GM23338 (cell line): Measurements from ENCODE around the gene FAM114A2. TPM values are rescaled to one million over a fixed set of nuclear protein-coding genes. Genes with fewer than 3 reads are reported as not detected.

Source experiments
- ATAC-seq: fragments of 200-7000 bp; cut with Tn5 transposase; 3 replicates; pipeline ENCODE4 v1.9.1; 2020
- DNase-seq: peaks from one replicate; pipeline ENCODE4 v3.0.0-alpha.2; 2015; ENCODE audit warnings: low spot score
- H2AFZ ChIP-seq: fragments of 200-600 bp; sonication (generic); 2 replicates; pipeline ENCODE4 v1.8.0; 2016; ENCODE audit warnings: antibody characterized with exemption, mild to moderate bottlenecking, moderate library complexity
- H3F3A ChIP-seq: fragments of 200-600 bp; sonication (generic); replicated peaks from 2 replicates; pipeline ENCODE4 v1.8.0; 2017; ENCODE audit warnings: antibody characterized with exemption, mixed run types, low read depth
- H3K27ac ChIP-seq: fragments of 200-600 bp; sonication (generic); 2 replicates; pipeline ENCODE4 v1.6.1; 2016; ENCODE audit warnings: low read depth
- H3K27me3 ChIP-seq: fragments of 200-600 bp; sonication (generic); 2 replicates; pipeline ENCODE4 v1.8.0; 2016; ENCODE audit warnings: mild to moderate bottlenecking, mixed run types, moderate library complexity; ENCODE audit not compliant: insufficient read depth
- H3K36me3 ChIP-seq: fragments of 200-600 bp; sonication (generic); 2 replicates; pipeline ENCODE4 v1.8.0; 2016; ENCODE audit warnings: mild to moderate bottlenecking; ENCODE audit not compliant: insufficient read depth
- H3K4me1 ChIP-seq: fragments of 200-600 bp; sonication (generic); 2 replicates; pipeline ENCODE4 v1.8.0; 2016; ENCODE audit warnings: mild to moderate bottlenecking, moderate library complexity; ENCODE audit not compliant: insufficient read depth
- H3K4me2 ChIP-seq: fragments of 200-600 bp; sonication (generic); 2 replicates; pipeline ENCODE4 v1.7.1; 2017; ENCODE audit warnings: mixed run types
- H3K4me3 ChIP-seq: fragments of 200-600 bp; sonication (generic); 2 replicates; pipeline ENCODE4 v1.6.1; 2016; ENCODE audit warnings: mixed run types
- H3K79me2 ChIP-seq: fragments of 200-600 bp; sonication (generic); replicated peaks from 2 replicates; pipeline ENCODE4 v1.8.0; 2017; ENCODE audit warnings: mild to moderate bottlenecking; ENCODE audit not compliant: insufficient read depth
- H3K9me2 ChIP-seq: fragments of 200-600 bp; sonication (generic); 2 replicates; pipeline ENCODE4 v1.8.0; 2017; ENCODE audit not compliant: insufficient read depth
- H4K20me1 ChIP-seq: fragments of 200-600 bp; sonication (generic); replicated peaks from 2 replicates; pipeline ENCODE4 v1.8.0; 2017; ENCODE audit warnings: mild to moderate bottlenecking; ENCODE audit not compliant: insufficient read depth
- H3K27ac Mint-ChIP-seq: 2 replicates; pipeline ENCODE4 v1.8.0; 2020; ENCODE audit warnings: inconsistent platforms, mild to moderate bottlenecking, moderate library complexity, mixed read lengths
- H3K27me3 Mint-ChIP-seq: 3 replicates; pipeline ENCODE4 v1.8.0; 2022; ENCODE audit warnings: low read depth, mild to moderate bottlenecking, moderate library complexity, mixed read lengths, inconsistent platforms; ENCODE audit not compliant: insufficient read depth, poor library complexity
- H3K36me3 Mint-ChIP-seq: 3 replicates; pipeline ENCODE4 v1.8.0; 2021; ENCODE audit warnings: low read depth, mild to moderate bottlenecking, inconsistent platforms, moderate library complexity, mixed read lengths
- H3K4me1 Mint-ChIP-seq: 3 replicates; pipeline ENCODE4 v1.8.0; 2020; ENCODE audit warnings: mild to moderate bottlenecking, inconsistent platforms, mixed read lengths
- H3K4me3 Mint-ChIP-seq: 3 replicates; pipeline ENCODE4 v1.8.0; 2021; ENCODE audit warnings: moderate library complexity, mild to moderate bottlenecking, inconsistent platforms, mixed read lengths
- H3K9me3 Mint-ChIP-seq: 3 replicates; pipeline ENCODE4 v1.8.0; 2020; ENCODE audit warnings: moderate library complexity, mild to moderate bottlenecking, inconsistent platforms, mixed read lengths
- CREB1 ChIP-seq: fragments of 250-450 bp; sonication (Bioruptor Pico); IDR thresholded peaks from 2 replicates; pipeline ENCODE4 v1.5.0; 2020; ENCODE audit warnings: low read depth, mild to moderate bottlenecking, moderate library complexity
- CTCF ChIP-seq, 2 experiments: fragments of 200-600 bp in 1 of 2; sonication (generic) in 1 of 2; conservative IDR thresholded peaks; 2 replicates each; pipeline versions ENCODE4 v1.5.1 to v1.6.1; 2016 to 2017; ENCODE audit warnings: antibody characterized with exemption in 2 of 2, low read depth in 2 of 2, mild to moderate bottlenecking in 2 of 2, moderate library complexity in 1 of 2
- ETS1 ChIP-seq: IDR thresholded peaks from 2 replicates; pipeline ENCODE4 v1.6.1; 2016; ENCODE audit warnings: antibody characterized with exemption
- EZH2 ChIP-seq: fragments of 200-600 bp; sonication (generic); IDR thresholded peaks from one replicate; pipeline ENCODE4 v1.8.0; 2017; ENCODE audit warnings: antibody characterized with exemption, mild to moderate bottlenecking, low read depth; ENCODE audit not compliant: unreplicated experiment
- EZH2phosphoT487 ChIP-seq: fragments of 200-600 bp; sonication (generic); IDR thresholded peaks from one replicate; pipeline ENCODE4 v1.8.1; 2018; ENCODE audit warnings: antibody characterized with exemption; ENCODE audit not compliant: unreplicated experiment
- JUNB ChIP-seq: IDR thresholded peaks from one replicate; pipeline ENCODE4 v1.6.1; 2016; ENCODE audit warnings: antibody characterized with exemption; ENCODE audit not compliant: unreplicated experiment
- NANOG ChIP-seq: IDR thresholded peaks from 2 replicates; pipeline ENCODE4 v1.6.1; 2016; ENCODE audit warnings: antibody characterized with exemption, borderline replicate concordance
- POLR2AphosphoS5 ChIP-seq: IDR thresholded peaks from 2 replicates; pipeline ENCODE4 v1.6.1; 2016; ENCODE audit warnings: antibody characterized with exemption, low read depth
- STAT1 ChIP-seq: IDR thresholded peaks from one replicate; pipeline ENCODE4 v1.6.1; 2016; ENCODE audit warnings: antibody characterized with exemption; ENCODE audit not compliant: unreplicated experiment
- polyA plus RNA-seq: library from polyadenylated mRNA; unstranded; fragments of >200 nt; fragmentation: Nextera tagmentation; extraction: Ambion mirVana; gene quantifications from 2 replicates; pipeline ENCODE4 v1.2.1, GENCODE V29; 2016
- total RNA-seq: library from RNA; depleted of rRNA; stranded (reverse); fragments of >200 nt; shearing (Covaris generic); gene quantifications from 2 replicates; pipeline ENCODE4 v1.2.3, GENCODE V29; 2014
- TF ChIP-seq, protein P1 (sequence below): IDR thresholded peaks from one replicate; pipeline ENCODE4 v1.6.1; 2018; ENCODE audit warnings: antibody characterized with exemption; ENCODE audit not compliant: unreplicated experiment

FAM114A2 gene
- total and polyA plus RNA-seq, 2 experiments from 2014 or later: 4.9 to 5.8 TPM

- H3K36me3 Mint-ChIP-seq: no peaks in the 10 kb centered on the region
- Histone ChIP-seq H3K4me2 (no peak overlapping the region), H3F3A (no peaks in the 10 kb centered on the region), H3K27ac (no peak overlapping the region), H3K79me2 (no peaks in the 10 kb centered on the region), H3K27me3 (no peaks in the 10 kb centered on the region), H2AFZ (no peak overlapping the region), H4K20me1 (no peaks in the 10 kb centered on the region), H3K4me3 (no peak overlapping the region), H3K9me2 (peaks cover 14% of the 10 kb centered on the region; the same call in 1 of the 2 replicates), H3K36me3 (no peaks in the 10 kb centered on the region; the same call in 1 of the 2 replicates), H3K4me1 (no peaks in the 10 kb centered on the region)
- no peaks in the 10 kb centered on the region for H3K4me1 Mint-ChIP-seq
- H3K27ac Mint-ChIP-seq: no peak overlapping the region
- TF ChIP-seq JUNB: no peak
- TF ChIP-seq CREB1 (CRISPR knock-in tag): no peak
- TF ChIP-seq EZH2: no peak
- TF ChIP-seq NANOG: no peak
- no peak for TF ChIP-seq ETS1
- TF ChIP-seq, protein P1, sequence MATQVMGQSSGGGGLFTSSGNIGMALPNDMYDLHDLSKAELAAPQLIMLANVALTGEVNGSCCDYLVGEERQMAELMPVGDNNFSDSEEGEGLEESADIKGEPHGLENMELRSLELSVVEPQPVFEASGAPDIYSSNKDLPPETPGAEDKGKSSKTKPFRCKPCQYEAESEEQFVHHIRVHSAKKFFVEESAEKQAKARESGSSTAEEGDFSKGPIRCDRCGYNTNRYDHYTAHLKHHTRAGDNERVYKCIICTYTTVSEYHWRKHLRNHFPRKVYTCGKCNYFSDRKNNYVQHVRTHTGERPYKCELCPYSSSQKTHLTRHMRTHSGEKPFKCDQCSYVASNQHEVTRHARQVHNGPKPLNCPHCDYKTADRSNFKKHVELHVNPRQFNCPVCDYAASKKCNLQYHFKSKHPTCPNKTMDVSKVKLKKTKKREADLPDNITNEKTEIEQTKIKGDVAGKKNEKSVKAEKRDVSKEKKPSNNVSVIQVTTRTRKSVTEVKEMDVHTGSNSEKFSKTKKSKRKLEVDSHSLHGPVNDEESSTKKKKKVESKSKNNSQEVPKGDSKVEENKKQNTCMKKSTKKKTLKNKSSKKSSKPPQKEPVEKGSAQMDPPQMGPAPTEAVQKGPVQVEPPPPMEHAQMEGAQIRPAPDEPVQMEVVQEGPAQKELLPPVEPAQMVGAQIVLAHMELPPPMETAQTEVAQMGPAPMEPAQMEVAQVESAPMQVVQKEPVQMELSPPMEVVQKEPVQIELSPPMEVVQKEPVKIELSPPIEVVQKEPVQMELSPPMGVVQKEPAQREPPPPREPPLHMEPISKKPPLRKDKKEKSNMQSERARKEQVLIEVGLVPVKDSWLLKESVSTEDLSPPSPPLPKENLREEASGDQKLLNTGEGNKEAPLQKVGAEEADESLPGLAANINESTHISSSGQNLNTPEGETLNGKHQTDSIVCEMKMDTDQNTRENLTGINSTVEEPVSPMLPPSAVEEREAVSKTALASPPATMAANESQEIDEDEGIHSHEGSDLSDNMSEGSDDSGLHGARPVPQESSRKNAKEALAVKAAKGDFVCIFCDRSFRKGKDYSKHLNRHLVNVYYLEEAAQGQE: no peak
- no peak for TF ChIP-seq EZH2phosphoT487
- TF ChIP-seq CTCF (conservative IDR thresholded peaks at IDR 0.05; ENCODE audit: low read depth in 2 of 2): no peak
- ATAC-seq: no peak
- DNase-seq: no peak
- H3K27me3 Mint-ChIP-seq: no peaks in the 10 kb centered on the region
- H3K9me3 Mint-ChIP-seq: peaks cover 10% of the 10 kb centered on the region; the same call in 2 of the 3 replicates
- no peak overlapping the region for H3K4me3 Mint-ChIP-seq
These were observed 86.7 kb downstream of the FAM114A2 start for GRCh38 chr5:153952057-153952456.

- H3F3A ChIP-seq: no peaks in the 10 kb centered on the region
- Mint-ChIP-seq H3K27me3 (peaks cover 3% of the 10 kb centered on the region), H3K9me3 (peaks cover 86% of the 10 kb centered on the region), H3K27ac (no peak overlapping the region), H3K36me3 (peaks cover 82% of the 10 kb centered on the region), H3K4me3 (no peak overlapping the region), H3K4me1 (peaks cover 12% of the 10 kb centered on the region; the same call in 2 of the 3 replicates)
- no peak overlapping the region for H3K4me3 ChIP-seq
- H3K27ac ChIP-seq: no peak overlapping the region
- DNase-seq: peak; percentile 6
- no peaks in the 10 kb centered on the region for H4K20me1 ChIP-seq
- no peaks in the 10 kb centered on the region for H3K4me1 ChIP-seq
- no peak overlapping the region for H2AFZ ChIP-seq
- H3K9me2 ChIP-seq: peaks cover 5% of the 10 kb centered on the region; the same call in 1 of the 2 replicates
- no peak for ATAC-seq
- no peak overlapping the region for H3K4me2 ChIP-seq
- no peaks in the 10 kb centered on the region for H3K79me2 ChIP-seq
- peaks cover 26% of the 10 kb centered on the region for H3K36me3 ChIP-seq
- no peaks in the 10 kb centered on the region for H3K27me3 ChIP-seq
- TF ChIP-seq POLR2AphosphoS5: no peak
- no peak for TF ChIP-seq STAT1
- TF ChIP-seq NANOG: no peak
- TF ChIP-seq ETS1: no peak
- TF ChIP-seq CTCF (conservative IDR thresholded peaks at IDR 0.05; ENCODE audit: low read depth in 2 of 2): no peak
- TF ChIP-seq, protein P1: no peak
These were observed 97.4 kb downstream of the FAM114A2 start for GRCh38 chr5:153941265-153941664.
